ENCODE data around the gene NDUFA3. TPM values are rescaled to one million over a fixed set of nuclear protein-coding genes. Genes with fewer than 3 reads are reported as not detected.

The NDUFA3 gene
- polyA plus RNA-seq, 1 donor from 2014 or later, result 21.4 TPM

DNA sequence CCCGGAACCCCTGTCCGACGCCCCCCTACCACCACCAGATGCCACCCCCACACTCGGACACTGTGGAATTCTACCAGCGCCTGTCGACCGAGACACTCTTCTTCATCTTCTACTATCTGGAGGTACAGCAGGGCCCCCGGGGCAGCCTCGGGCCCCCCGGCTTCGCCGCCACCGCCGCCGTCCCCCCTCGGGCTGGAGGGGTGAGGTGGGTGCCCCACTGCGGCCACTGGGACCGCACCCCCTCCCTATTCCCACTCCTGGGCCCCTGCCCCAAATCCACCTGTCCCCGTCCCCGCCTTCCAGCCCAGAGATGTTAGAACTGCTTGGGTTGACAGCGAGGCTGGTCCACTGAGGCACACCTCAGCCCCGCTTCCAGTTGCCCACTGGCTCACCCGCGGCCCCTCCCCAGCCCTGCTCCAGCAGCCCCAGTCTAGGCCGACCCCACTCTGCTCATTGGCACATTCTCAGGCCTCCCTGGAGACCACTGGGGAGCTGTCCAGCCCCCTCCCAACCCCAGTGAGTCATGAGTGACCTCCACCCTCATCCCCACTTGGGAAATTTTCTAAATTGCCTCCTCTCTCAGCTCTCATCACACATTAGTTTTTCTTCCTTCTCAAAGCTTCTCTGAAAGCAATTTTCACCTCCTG lies 50.3 kb downstream of the NDUFA3 start:
- Histone ChIP-seq H3K9me3 (ENCODE audit: low read length) (no peaks in the 10 kb centered on the region), H3K36me3 (ENCODE audit: insufficient read depth, low read length) (no peaks in the 10 kb centered on the region), H3K9me2 (ENCODE audit: insufficient read depth, low read length) (no peaks in the 10 kb centered on the region), H4K20me1 (ENCODE audit: insufficient read depth) (no peaks in the 10 kb centered on the region), H2AFZ (ENCODE audit: low read depth, low read length) (no peak overlapping the region), H3K79me2 (replicated peaks; ENCODE audit: insufficient read depth, low read length) (no peaks in the 10 kb centered on the region), H3K4me2 (ENCODE audit: low read length) (no peak overlapping the region), H3K4me3 (ENCODE audit: low read length) (no peak overlapping the region), H3K27ac (ENCODE audit: low read length) (no peak overlapping the region), H3F3A (ENCODE audit: insufficient read depth, low read length, poor library complexity, severe bottlenecking) (no peaks in the 10 kb centered on the region), H3K9ac (ENCODE audit: low read length) (no peak overlapping the region), H3K27me3 (ENCODE audit: insufficient read depth, low read depth, low read length) (no peaks in the 10 kb centered on the region)
- TF ChIP-seq MXI1 (conservative IDR thresholded peaks at IDR 0.05; ENCODE audit: poor library complexity, severe bottlenecking) (no peak), SMC3 (conservative IDR thresholded peaks at IDR 0.05; ENCODE audit: poor library complexity) (no peak), EZH2 (IDR thresholded peaks at IDR 0.05; ENCODE audit: borderline replicate concordance, insufficient read depth, low read length, poor library complexity, severe bottlenecking) (no peak), EP300 (conservative IDR thresholded peaks at IDR 0.05; ENCODE audit: poor library complexity, severe bottlenecking) (no peak), RAD21 (conservative IDR thresholded peaks at IDR 0.05) (no peak), TAF1 (IDR thresholded peaks at IDR 0.05; ENCODE audit: low read depth) (no peak), POLR2AphosphoS5 (IDR thresholded peaks at IDR 0.05) (no peak)
- TF ChIP-seq, protein P1, sequence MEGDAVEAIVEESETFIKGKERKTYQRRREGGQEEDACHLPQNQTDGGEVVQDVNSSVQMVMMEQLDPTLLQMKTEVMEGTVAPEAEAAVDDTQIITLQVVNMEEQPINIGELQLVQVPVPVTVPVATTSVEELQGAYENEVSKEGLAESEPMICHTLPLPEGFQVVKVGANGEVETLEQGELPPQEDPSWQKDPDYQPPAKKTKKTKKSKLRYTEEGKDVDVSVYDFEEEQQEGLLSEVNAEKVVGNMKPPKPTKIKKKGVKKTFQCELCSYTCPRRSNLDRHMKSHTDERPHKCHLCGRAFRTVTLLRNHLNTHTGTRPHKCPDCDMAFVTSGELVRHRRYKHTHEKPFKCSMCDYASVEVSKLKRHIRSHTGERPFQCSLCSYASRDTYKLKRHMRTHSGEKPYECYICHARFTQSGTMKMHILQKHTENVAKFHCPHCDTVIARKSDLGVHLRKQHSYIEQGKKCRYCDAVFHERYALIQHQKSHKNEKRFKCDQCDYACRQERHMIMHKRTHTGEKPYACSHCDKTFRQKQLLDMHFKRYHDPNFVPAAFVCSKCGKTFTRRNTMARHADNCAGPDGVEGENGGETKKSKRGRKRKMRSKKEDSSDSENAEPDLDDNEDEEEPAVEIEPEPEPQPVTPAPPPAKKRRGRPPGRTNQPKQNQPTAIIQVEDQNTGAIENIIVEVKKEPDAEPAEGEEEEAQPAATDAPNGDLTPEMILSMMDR (IDR thresholded peaks at IDR 0.05; ENCODE audit: poor library complexity, severe bottlenecking), result no peak
- TF ChIP-seq, protein P2, sequence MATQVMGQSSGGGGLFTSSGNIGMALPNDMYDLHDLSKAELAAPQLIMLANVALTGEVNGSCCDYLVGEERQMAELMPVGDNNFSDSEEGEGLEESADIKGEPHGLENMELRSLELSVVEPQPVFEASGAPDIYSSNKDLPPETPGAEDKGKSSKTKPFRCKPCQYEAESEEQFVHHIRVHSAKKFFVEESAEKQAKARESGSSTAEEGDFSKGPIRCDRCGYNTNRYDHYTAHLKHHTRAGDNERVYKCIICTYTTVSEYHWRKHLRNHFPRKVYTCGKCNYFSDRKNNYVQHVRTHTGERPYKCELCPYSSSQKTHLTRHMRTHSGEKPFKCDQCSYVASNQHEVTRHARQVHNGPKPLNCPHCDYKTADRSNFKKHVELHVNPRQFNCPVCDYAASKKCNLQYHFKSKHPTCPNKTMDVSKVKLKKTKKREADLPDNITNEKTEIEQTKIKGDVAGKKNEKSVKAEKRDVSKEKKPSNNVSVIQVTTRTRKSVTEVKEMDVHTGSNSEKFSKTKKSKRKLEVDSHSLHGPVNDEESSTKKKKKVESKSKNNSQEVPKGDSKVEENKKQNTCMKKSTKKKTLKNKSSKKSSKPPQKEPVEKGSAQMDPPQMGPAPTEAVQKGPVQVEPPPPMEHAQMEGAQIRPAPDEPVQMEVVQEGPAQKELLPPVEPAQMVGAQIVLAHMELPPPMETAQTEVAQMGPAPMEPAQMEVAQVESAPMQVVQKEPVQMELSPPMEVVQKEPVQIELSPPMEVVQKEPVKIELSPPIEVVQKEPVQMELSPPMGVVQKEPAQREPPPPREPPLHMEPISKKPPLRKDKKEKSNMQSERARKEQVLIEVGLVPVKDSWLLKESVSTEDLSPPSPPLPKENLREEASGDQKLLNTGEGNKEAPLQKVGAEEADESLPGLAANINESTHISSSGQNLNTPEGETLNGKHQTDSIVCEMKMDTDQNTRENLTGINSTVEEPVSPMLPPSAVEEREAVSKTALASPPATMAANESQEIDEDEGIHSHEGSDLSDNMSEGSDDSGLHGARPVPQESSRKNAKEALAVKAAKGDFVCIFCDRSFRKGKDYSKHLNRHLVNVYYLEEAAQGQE (IDR thresholded peaks at IDR 0.05; ENCODE audit: borderline replicate concordance), result no peak

DNA sequence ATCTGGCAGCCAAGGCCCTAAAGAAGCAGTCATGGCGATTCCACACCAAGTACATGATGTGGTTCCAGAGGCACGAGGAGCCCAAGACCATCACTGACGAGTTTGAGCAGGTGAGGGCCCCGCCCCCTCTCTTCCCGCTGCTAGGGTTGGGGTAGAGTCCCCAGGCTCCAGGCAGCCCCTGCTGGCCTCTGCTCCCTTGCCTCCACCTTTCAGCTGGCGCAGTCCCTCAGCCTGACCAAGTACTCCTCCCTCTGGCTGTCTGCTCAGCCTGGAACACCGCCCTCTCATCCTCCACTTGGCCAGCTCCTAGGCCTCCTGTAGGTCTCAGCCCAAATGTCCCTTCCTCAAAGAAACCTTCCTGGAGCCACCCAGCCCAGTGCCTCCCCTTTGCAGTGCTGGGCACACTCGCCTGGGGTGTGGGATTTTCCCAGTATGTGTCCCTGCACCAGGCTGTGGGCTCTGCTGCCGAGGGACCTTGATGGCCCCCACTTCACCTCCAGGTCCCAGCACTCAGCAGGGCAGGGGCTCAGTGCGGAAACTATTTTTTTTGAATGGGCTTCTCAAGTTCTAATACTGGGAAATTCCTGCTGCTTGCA lies 51.2 kb downstream of the NDUFA3 start:
- peaks cover 6% of the 10 kb centered on the region for H3K79me2 ChIP-seq (replicated peaks; ENCODE audit: insufficient read depth, low read length)
- no peak overlapping the region for H3K4me3 ChIP-seq (ENCODE audit: low read length)
- no peaks in the 10 kb centered on the region for H3K27me3 ChIP-seq (ENCODE audit: insufficient read depth, low read depth, low read length)
- H4K20me1 ChIP-seq (ENCODE audit: insufficient read depth), result no peaks in the 10 kb centered on the region
- H3K9ac ChIP-seq (ENCODE audit: low read length), result no peak overlapping the region
- no peaks in the 10 kb centered on the region for H3K9me2 ChIP-seq (ENCODE audit: insufficient read depth, low read length)
- H3K9me3 ChIP-seq (ENCODE audit: low read length), result no peaks in the 10 kb centered on the region
- no peak overlapping the region for H3K27ac ChIP-seq (ENCODE audit: low read length)
- no peak overlapping the region for H3K4me2 ChIP-seq (ENCODE audit: low read length)
- no peak overlapping the region for H2AFZ ChIP-seq (ENCODE audit: low read depth, low read length)
- no peaks in the 10 kb centered on the region for H3F3A ChIP-seq (ENCODE audit: insufficient read depth, low read length, poor library complexity, severe bottlenecking)
- no peaks in the 10 kb centered on the region for H3K36me3 ChIP-seq (ENCODE audit: insufficient read depth, low read length)
- TF ChIP-seq SMC3 (conservative IDR thresholded peaks at IDR 0.05; ENCODE audit: poor library complexity) (no peak), RAD21 (conservative IDR thresholded peaks at IDR 0.05) (no peak), EZH2 (IDR thresholded peaks at IDR 0.05; ENCODE audit: borderline replicate concordance, insufficient read depth, low read length, poor library complexity, severe bottlenecking) (no peak), TAF1 (IDR thresholded peaks at IDR 0.05; ENCODE audit: low read depth) (no peak), EP300 (conservative IDR thresholded peaks at IDR 0.05; ENCODE audit: poor library complexity, severe bottlenecking) (no peak), POLR2AphosphoS5 (IDR thresholded peaks at IDR 0.05) (no peak), MXI1 (conservative IDR thresholded peaks at IDR 0.05; ENCODE audit: poor library complexity, severe bottlenecking) (no peak)
- TF ChIP-seq, protein P1 (IDR thresholded peaks at IDR 0.05; ENCODE audit: poor library complexity, severe bottlenecking), result no peak
- TF ChIP-seq, protein P2 (IDR thresholded peaks at IDR 0.05; ENCODE audit: borderline replicate concordance), result no peak

Measured in neural cell (in vitro differentiated cells).